GM12878 (cell line): Measurements from ENCODE around the gene SEMA7A. TPM values are rescaled to one million over a fixed set of nuclear protein-coding genes. Genes with fewer than 3 reads are reported as not detected.

Source experiments
- ASH2L ChIP-seq: fragments of 300-600, 200-600 bp; sonication (generic); IDR thresholded peaks from 2 replicates; pipeline ENCODE4 v1.6.1; 2017; ENCODE audit warnings: low read depth, mild to moderate bottlenecking, borderline replicate concordance
- CBFB ChIP-seq: IDR thresholded peaks from 2 replicates; pipeline ENCODE4 v1.6.1; 2016; ENCODE audit warnings: antibody characterized with exemption, low read depth
- CREM ChIP-seq: IDR thresholded peaks from 2 replicates; pipeline ENCODE4 v1.6.1; 2014; ENCODE audit warnings: antibody characterized with exemption, low read depth
- ESRRA ChIP-seq: IDR thresholded peaks from 2 replicates; pipeline ENCODE4 v1.6.1; 2012; ENCODE audit warnings: mild to moderate bottlenecking, low read length, improper control_type of control experiment
- FOS ChIP-seq: IDR thresholded peaks from 3 replicates; pipeline ENCODE4 v1.6.1; 2011; ENCODE audit warnings: borderline replicate concordance; ENCODE audit not compliant: insufficient read length; ENCODE audit errors: extremely low read depth
- FOXK2 ChIP-seq: fragments of 450-650 bp; IDR thresholded peaks from 2 replicates; pipeline ENCODE4 v1.6.1; 2017; ENCODE audit warnings: mild to moderate bottlenecking, moderate library complexity
- FOXM1 ChIP-seq: IDR thresholded peaks from 2 replicates; pipeline ENCODE4 v1.6.1; 2012; ENCODE audit warnings: low read depth, mild to moderate bottlenecking, inconsistent platforms, low read length, moderate library complexity
- HDAC2 ChIP-seq: fragments of 200-600 bp; sonication (generic); IDR thresholded peaks from 2 replicates; pipeline ENCODE4 v1.6.1; 2017
- IRF3 ChIP-seq: fragments of 450-650 bp; IDR thresholded peaks from 2 replicates; pipeline ENCODE4 v1.6.1; 2014; ENCODE audit warnings: mild to moderate bottlenecking
- KDM1A ChIP-seq: fragments of 200-600 bp; sonication (generic); IDR thresholded peaks from 2 replicates; pipeline ENCODE4 v1.6.1; 2016; ENCODE audit warnings: borderline replicate concordance
- MEF2B ChIP-seq: fragments of 450-650 bp; IDR thresholded peaks from 2 replicates; pipeline ENCODE4 v1.6.1; 2018; ENCODE audit warnings: mild to moderate bottlenecking, moderate library complexity; ENCODE audit not compliant: partially characterized antibody, poor library complexity, severe bottlenecking
- PKNOX1 ChIP-seq: fragments of 450-650 bp; IDR thresholded peaks from 2 replicates; pipeline ENCODE4 v1.6.1; 2016; ENCODE audit warnings: mild to moderate bottlenecking
- POLR2A ChIP-seq: IDR thresholded peaks from 2 replicates; pipeline ENCODE4 v1.6.1; 2011; ENCODE audit warnings: low read depth, mild to moderate bottlenecking, low read length
- SMAD1 ChIP-seq: fragments of 450-650 bp; IDR thresholded peaks from 2 replicates; pipeline ENCODE4 v1.6.1; 2018; ENCODE audit warnings: mild to moderate bottlenecking, low read depth; ENCODE audit not compliant: partially characterized antibody
- SRF ChIP-seq, 2 experiments: IDR thresholded peaks; 2 replicates each; pipeline ENCODE4 v1.6.1; 2011; ENCODE audit warnings: low read depth in 2 of 2, low read length in 2 of 2, mild to moderate bottlenecking in 1 of 2, moderate library complexity in 1 of 2
- STAT1 ChIP-seq: fragments of 450-650 bp; conservative IDR thresholded peaks from 2 replicates; pipeline ENCODE4 v1.6.1; 2014; ENCODE audit warnings: antibody characterized with exemption, mild to moderate bottlenecking
- TAF1 ChIP-seq: IDR thresholded peaks from 2 replicates; pipeline ENCODE4 v1.6.1; 2011; ENCODE audit warnings: mild to moderate bottlenecking, low read depth, low read length, borderline replicate concordance
- TBL1XR1 ChIP-seq: IDR thresholded peaks from 2 replicates; pipeline ENCODE4 v1.6.1; 2012; ENCODE audit warnings: low read depth, low read length, improper control_type of control experiment
- TCF7 ChIP-seq: IDR thresholded peaks from 2 replicates; pipeline ENCODE4 v1.6.1; 2014; ENCODE audit warnings: antibody characterized with exemption, borderline replicate concordance
- USF1 ChIP-seq: IDR thresholded peaks from 2 replicates; pipeline ENCODE4 v1.6.1; 2011; ENCODE audit warnings: borderline replicate concordance, low read depth, mild to moderate bottlenecking, moderate library complexity, mixed read lengths, low read length; ENCODE audit not compliant: insufficient read depth; ENCODE audit errors: extremely low read length
- YBX1 ChIP-seq: fragments of 450-650 bp; IDR thresholded peaks from 2 replicates; pipeline ENCODE4 v1.6.1; 2016; ENCODE audit warnings: antibody characterized with exemption
- polyA plus RNA-seq, 11 experiments: library from polyadenylated mRNA; depleted of rRNA in 4 of 11; unstranded in 6 of 11; stranded (reverse) in 5 of 11; fragments of >200 nt; fragmentation: Nextera tagmentation in 4 of 11; fragmentation: Illumina TruSeq in 1 of 11; extraction: Ambion mirVana in 4 of 11; extraction: Trizol in 1 of 11; gene quantifications; 1 replicate in 1 of 11; 2 replicates in 10 of 11; pipeline versions ENCODE4 v1.2.1 to v1.2.3, GENCODE V29; 2011 to 2016; ENCODE audit warnings: inconsistent platforms in 2 of 11, missing spikeins in 2 of 11, low read depth in 1 of 11
- total RNA-seq, 4 experiments: library from RNA; depleted of rRNA in 3 of 4; stranded (reverse); fragments of >200 nt in 3 of 4; fragmentation: Illumina TruSeq in 1 of 4; extraction: Trizol in 1 of 4; gene quantifications; 2 replicates each; pipeline versions ENCODE4 v1.2.1 to v1.2.3, GENCODE V29; 2013 to 2021
- TF ChIP-seq, protein P1 (sequence below): fragments of 450-650 bp; formaldehyde crosslinking; IDR thresholded peaks from 2 replicates; pipeline ENCODE4 v1.4.0; 2020; ENCODE audit warnings: mild to moderate bottlenecking, moderate library complexity
- TF ChIP-seq, protein P2 (sequence below), 3 experiments: IDR thresholded peaks in 2 of 3; conservative IDR thresholded peaks in 1 of 3; 2 replicates each; pipeline ENCODE4 v1.5.1; 2011; ENCODE audit warnings: low read depth in 3 of 3, low read length in 3 of 3, mild to moderate bottlenecking in 3 of 3, control low read depth in 2 of 3, moderate library complexity in 2 of 3, inconsistent platforms in 1 of 3, mixed read lengths in 1 of 3; ENCODE audit not compliant: control insufficient read depth in 2 of 3, insufficient read depth in 1 of 3; ENCODE audit errors: extremely low read depth in 1 of 3

The SEMA7A gene
- total and polyA plus RNA-seq, 10 of the 15 experiments (the other 5 are each of a cell fraction or from before 2014, with no cell fraction given): 0.08 to 112 (median 53.5) TPM

GRCh38 chr15:74402873-74403587 is 30.7 kb downstream of the SEMA7A start (continued):
- TF ChIP-seq SMAD1 (no peak), FOXK2 (no peak), FOXM1 (no peak), POLR2A (no peak), YBX1 (no peak), CBFB (peak; percentile 85; the same call in 1 of the 2 replicates), ASH2L (no peak), HDAC2 (no peak), STAT1 (no peak), IRF3 (no peak), PKNOX1 (0 out of 2 replicates have a peak, but pooled peaks have one; percentile 19), FOS (no peak), MEF2B (peak; percentile 94), TCF7 (no peak), KDM1A (no peak), SRF (IDR thresholded peaks at IDR 0.05; ENCODE audit: low read depth in 2 of 2, low read length in 2 of 2) (0 out of 4 replicates have a peak, but pooled peaks of 1 of the 2 experiments have one; percentile 38), USF1 (no peak), TAF1 (peak; percentile 55; the same call in 1 of the 2 replicates), TBL1XR1 (peak; percentile 95), CREM (peak; percentile 92), ESRRA (no peak)
- TF ChIP-seq, protein P1, sequence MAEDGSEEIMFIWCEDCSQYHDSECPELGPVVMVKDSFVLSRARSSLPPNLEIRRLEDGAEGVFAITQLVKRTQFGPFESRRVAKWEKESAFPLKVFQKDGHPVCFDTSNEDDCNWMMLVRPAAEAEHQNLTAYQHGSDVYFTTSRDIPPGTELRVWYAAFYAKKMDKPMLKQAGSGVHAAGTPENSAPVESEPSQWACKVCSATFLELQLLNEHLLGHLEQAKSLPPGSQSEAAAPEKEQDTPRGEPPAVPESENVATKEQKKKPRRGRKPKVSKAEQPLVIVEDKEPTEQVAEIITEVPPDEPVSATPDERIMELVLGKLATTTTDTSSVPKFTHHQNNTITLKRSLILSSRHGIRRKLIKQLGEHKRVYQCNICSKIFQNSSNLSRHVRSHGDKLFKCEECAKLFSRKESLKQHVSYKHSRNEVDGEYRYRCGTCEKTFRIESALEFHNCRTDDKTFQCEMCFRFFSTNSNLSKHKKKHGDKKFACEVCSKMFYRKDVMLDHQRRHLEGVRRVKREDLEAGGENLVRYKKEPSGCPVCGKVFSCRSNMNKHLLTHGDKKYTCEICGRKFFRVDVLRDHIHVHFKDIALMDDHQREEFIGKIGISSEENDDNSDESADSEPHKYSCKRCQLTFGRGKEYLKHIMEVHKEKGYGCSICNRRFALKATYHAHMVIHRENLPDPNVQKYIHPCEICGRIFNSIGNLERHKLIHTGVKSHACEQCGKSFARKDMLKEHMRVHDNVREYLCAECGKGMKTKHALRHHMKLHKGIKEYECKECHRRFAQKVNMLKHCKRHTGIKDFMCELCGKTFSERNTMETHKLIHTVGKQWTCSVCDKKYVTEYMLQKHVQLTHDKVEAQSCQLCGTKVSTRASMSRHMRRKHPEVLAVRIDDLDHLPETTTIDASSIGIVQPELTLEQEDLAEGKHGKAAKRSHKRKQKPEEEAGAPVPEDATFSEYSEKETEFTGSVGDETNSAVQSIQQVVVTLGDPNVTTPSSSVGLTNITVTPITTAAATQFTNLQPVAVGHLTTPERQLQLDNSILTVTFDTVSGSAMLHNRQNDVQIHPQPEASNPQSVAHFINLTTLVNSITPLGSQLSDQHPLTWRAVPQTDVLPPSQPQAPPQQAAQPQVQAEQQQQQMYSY (CRISPR knock-in tag): no peak
- TF ChIP-seq, protein P2, sequence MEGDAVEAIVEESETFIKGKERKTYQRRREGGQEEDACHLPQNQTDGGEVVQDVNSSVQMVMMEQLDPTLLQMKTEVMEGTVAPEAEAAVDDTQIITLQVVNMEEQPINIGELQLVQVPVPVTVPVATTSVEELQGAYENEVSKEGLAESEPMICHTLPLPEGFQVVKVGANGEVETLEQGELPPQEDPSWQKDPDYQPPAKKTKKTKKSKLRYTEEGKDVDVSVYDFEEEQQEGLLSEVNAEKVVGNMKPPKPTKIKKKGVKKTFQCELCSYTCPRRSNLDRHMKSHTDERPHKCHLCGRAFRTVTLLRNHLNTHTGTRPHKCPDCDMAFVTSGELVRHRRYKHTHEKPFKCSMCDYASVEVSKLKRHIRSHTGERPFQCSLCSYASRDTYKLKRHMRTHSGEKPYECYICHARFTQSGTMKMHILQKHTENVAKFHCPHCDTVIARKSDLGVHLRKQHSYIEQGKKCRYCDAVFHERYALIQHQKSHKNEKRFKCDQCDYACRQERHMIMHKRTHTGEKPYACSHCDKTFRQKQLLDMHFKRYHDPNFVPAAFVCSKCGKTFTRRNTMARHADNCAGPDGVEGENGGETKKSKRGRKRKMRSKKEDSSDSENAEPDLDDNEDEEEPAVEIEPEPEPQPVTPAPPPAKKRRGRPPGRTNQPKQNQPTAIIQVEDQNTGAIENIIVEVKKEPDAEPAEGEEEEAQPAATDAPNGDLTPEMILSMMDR (IDR thresholded peaks at IDR 0.05 in 2 of 3, conservative IDR thresholded peaks at IDR 0.05 in 1 of 3; ENCODE audit: control insufficient read depth in 2 of 3, extremely low read depth in 1 of 3, insufficient read depth in 1 of 3, low read depth in 3 of 3, low read length in 3 of 3): no peak
